Body of pancreas (tissue), 4 donors: ENCODE data around the gene TRIM69.

Source experiments
- POLR2A ChIP-seq, 3 donors: fragments of 450-650 bp; IDR thresholded peaks; one replicate each; pipeline ENCODE4 v1.6.1; 2016; ENCODE audit warnings: antibody characterized with exemption in 3 of 3, mild to moderate bottlenecking in 2 of 3
- TF ChIP-seq, protein P1 (sequence below), 7 experiments: fragments of 450-650 bp in 4 of 7; fragments of 200-600 bp in 3 of 7; sonication (generic) in 3 of 7; IDR thresholded peaks; one replicate each; pipeline ENCODE4 v1.5.1; 2016 to 2019; ENCODE audit warnings: antibody characterized with exemption in 7 of 7

- TF ChIP-seq, protein P1, sequence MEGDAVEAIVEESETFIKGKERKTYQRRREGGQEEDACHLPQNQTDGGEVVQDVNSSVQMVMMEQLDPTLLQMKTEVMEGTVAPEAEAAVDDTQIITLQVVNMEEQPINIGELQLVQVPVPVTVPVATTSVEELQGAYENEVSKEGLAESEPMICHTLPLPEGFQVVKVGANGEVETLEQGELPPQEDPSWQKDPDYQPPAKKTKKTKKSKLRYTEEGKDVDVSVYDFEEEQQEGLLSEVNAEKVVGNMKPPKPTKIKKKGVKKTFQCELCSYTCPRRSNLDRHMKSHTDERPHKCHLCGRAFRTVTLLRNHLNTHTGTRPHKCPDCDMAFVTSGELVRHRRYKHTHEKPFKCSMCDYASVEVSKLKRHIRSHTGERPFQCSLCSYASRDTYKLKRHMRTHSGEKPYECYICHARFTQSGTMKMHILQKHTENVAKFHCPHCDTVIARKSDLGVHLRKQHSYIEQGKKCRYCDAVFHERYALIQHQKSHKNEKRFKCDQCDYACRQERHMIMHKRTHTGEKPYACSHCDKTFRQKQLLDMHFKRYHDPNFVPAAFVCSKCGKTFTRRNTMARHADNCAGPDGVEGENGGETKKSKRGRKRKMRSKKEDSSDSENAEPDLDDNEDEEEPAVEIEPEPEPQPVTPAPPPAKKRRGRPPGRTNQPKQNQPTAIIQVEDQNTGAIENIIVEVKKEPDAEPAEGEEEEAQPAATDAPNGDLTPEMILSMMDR (IDR thresholded peaks at IDR 0.05), result no peak
- TF ChIP-seq POLR2A (IDR thresholded peaks at IDR 0.05), result no peak
These were observed 27.5 kb downstream of the TRIM69 start for GRCh38 chr15:44763848-44764247.
